ENCODE measurements around the gene FBRSL1.
A peak's percentile ranks its signal among the peaks of the same experiment; 100 is the strongest.

Gene FBRSL1

DNA sequence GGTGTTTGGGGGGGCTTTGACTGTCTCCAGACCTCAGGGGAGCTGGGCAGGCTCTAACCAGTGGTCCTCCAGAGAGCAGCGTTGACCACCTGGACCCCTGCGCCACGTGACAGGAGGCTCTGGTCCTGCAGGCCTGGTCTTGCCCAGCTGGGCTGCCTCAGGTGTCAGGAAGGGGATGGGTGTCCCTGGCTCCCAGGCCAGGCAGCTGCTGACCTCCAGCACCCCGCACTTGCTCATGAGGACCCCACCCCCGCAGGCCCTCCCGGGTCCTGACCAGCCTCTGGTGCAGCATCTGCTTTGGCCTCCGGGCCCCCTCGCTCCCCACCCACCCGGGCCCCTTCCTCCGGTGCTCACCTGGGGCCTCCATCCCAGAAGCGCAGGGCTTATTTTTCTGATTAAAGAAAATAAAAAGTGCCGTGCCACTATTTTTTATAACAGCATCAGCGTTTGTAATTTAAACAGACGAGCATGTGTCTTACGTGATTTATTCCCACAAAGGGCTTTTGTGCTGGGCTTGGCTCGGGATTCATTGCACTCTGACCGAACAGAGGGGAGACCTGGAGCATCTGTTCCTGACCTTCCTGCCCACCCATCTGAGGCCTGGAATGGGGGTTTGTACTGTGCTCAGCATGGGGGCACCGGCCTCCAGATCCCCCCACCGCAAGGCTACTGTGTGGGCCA, 21.7 kb downstream of the FBRSL1 start:
- no peak for DNase-seq (ENCODE audit: low read depth)

DNA sequence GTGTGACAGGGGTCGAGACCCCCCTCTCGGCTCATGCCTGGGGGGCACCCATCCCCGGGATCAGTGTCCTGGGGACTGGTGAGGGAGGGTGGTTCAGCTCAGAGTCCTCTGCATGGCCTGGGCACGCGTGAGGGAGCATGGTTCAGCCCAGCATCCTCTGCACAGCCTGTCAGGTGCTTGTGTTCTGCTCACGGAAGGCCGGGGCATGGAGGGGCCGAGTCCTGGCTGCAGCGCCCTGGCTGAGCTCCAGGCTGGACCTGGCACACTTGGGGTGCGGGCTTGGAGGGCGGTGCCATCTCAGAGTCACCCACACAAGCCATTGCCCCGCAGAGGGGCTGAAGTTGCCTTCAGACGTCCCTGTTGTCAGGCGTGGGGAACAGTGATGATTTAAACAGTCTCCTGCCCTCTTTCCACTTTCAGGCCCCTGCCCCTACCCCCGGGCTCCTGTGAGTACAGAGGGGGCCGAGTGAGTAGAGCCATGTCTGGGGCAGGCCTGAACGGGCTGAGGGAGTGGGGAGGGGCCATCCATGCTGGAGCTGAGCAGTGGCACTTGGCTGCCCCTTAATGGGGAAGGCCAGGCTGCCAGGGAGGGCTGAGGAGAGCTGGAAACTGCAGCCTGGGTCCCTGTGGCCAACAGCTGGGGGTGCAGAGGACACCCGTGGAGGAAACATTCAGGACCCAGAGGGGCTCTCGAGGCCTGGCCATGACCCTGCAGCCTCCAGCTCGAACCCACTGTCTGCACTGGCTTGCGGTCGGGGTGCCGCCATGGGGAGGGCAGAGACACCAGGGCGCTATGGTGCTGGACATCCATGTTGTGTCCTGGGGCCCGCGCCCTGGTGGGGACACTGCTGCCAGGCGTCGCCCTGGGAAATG, 22.5 kb downstream of the FBRSL1 start:
- no peak for DNase-seq (ENCODE audit: low read depth)

DNA sequence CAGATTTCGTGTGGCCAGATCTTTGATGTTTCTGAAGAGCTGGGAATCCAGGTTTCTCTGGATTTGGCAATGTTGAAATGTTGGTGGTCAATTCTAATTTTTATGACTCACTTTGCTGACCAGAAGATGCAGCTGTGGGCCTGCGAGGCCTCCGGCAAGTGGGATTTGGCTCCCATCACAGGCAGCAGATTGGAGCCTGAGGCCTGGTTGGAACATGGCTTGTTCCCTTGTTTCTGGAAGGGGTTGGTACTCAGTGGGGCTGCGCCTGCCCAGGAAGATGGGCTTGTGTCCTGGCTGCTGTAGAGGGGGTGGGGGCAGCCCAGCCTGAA, 23.1 kb downstream of the FBRSL1 start:
- no peak for DNase-seq (ENCODE audit: low read depth)

DNA sequence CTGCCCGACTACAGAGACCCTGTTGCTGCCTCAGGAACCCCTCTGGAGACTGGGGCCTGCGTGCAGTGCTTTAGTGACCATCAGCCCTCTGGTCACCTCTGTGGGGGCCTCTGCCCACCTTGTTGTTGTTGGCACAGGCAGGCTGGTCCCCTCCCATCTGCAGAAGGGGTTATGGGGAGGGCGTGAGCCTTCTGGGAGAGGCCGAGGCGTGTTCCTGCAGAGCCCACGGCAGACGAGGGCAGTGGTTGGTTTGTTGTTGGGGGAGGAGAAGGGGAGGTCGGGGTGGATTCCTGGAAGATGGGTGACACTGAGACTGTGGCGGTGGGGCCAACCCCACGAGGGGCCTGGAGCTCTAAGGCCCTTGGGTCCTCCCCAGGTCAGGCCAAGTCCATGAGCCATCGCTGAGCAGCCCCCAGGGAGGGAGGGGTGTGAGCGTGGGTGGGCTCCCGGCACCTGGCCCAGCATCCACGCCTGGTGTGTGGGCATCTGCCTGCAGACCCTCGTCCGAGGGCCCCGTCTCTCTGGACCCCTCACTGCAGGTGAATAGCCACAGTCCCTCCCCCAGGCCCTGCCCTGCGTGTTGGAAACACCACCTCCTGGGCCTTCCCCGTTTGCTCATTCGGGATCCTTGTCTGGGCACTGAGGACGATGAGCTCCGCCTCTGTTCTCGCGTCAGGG, 23.6 kb downstream of the FBRSL1 start:
- no peak for DNase-seq (ENCODE audit: low read depth)

DNA sequence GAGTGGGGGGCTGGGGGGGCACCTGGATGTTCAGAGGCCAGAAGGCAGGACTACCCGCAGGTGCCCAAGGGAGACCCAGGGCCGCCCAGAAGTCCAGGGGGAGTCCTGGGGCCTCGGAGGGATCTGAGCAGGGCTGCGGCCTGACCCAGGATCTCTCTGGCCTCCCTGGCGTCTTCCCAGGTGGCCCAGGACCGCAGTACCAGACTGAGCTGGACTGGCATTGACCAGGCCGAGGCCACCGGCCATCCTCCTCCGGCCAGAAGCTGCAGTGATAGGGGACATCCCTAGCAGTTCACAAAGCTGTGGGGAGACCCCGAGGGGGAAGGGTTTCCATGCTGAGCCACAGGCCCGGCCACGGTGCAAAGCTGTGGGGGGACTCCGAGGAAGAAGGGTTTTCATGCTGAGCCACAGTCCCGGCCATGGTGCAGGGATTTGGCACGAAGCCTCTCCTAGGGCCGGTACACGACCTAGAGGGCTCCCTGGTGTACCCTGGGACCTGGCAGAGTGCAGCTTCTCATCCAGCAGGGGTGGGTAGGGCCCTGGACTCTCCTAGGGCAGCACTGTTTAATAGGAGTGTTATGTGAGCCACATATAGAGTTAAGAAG, 24.4 kb downstream of the FBRSL1 start:
- no peak for DNase-seq (ENCODE audit: low read depth)

DNA sequence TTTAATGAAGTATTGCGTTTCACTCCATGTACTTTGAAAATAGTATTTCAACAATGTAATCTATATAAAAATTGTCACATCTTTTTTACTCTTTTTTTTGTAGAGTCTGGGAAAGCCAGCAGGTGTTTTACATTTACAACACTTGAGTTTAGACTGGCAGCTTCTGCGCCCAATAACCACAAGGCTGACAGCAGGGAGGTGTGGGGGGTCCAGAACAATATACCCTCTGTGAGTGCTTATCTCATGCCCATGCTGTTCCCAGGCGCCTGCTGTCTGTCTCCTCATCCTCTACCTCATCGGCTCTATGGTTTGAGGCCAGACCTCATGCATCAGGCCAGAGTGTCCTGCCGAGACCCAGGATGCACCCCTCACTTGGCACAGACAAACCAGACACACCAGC, 24.9 kb downstream of the FBRSL1 start:
- no peak for DNase-seq (ENCODE audit: low read depth)

DNA sequence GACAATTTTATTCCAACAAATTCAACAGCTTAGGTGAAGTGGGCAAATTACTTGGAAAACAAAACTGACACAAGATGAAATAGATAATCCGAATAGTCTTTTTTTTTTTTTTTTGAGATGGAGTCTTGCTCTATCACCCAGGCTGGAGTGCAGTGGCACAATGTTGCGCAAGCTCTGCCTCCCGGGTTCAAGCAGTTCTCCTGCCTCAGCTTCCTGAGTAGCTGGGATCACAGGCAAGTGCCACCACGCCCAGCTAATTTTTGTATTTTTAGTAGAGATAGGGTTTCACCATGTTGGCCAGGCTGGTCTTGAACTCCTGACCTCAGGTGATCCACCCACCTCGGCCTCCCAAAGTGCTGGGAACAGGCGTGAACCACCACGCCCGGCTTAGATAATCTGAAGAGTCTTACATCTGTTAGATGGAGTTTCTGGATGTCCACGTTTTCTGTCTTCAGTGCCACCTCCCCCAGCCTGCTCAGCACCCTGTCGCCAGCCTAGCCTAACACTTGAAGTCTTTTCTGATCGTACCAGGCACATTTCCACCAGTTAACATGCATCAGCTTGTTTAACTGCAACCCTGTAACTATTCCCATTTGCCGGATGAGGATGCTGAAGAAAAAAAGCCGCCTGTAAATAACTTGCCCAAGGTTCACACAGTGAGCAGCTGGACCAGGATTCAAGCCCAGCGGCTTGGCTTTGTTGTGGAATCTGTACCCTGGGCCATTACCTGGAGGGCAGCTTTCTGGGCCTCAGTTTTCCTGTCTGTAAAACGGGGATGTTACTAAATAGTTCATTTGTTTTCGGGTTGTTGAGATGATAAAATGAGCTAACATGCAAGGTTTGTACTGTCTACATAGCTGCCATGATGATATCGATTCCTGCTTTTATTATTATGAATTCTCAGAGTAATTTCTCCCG, 26.4 kb downstream of the FBRSL1 start:
- no peak for DNase-seq (ENCODE audit: low read depth)

DNA sequence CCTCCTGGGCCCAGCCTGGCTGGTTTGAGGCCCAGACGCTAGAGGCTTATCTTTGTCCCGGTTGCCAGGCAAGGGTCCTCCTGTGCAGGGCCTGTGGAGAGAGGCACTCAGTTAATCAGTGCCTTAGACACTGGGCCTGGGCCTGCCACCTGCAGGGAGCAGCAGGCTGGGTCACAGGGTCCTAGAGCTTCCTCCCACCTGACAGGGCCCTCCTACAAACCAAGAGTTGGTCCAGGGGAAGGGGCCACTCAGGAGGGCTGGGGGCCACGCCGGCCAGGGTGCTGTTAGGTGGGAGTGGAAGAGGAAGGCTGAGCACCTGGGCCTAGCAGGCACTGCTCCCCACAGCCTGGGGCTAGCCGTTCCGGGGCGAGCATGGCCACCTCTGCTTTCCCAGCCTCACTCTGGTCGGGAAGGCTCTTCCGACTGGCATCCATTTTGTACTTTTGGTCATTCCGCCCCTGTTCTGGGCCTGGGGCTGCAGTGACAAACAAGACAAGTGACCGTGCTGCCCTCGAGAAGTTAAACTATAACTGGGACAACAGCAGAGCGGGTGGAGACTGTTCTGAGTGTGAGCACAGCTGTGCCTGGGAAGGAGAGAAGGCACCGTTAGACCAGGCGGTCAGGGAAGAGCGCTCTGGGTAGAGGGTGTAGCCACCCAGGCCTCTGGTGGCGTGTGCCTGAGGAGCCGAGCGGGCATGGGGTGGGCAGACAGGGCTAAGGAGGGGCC, 27.2 kb downstream of the FBRSL1 start:
- DNase-seq (ENCODE audit: low read depth) = no peak

DNA sequence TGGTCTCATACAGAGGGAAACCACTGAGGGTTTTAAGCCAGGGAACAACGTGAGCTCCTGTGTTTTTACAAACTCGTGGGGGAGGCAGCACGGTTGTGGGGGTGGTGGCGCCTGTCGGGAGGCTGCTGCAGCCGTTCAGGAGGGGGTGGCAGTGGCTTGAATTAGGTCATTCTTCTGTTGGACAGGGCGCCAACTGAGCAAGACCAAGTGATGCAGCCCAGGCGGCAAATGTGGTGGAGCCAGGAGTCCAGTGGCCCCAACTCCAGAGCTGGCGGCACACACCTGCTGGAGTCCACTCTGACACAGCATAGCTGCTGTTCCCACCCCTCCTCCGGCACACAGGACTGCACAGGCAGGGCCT, 27.8 kb downstream of the FBRSL1 start:
- no peak for DNase-seq (ENCODE audit: low read depth)

DNA sequence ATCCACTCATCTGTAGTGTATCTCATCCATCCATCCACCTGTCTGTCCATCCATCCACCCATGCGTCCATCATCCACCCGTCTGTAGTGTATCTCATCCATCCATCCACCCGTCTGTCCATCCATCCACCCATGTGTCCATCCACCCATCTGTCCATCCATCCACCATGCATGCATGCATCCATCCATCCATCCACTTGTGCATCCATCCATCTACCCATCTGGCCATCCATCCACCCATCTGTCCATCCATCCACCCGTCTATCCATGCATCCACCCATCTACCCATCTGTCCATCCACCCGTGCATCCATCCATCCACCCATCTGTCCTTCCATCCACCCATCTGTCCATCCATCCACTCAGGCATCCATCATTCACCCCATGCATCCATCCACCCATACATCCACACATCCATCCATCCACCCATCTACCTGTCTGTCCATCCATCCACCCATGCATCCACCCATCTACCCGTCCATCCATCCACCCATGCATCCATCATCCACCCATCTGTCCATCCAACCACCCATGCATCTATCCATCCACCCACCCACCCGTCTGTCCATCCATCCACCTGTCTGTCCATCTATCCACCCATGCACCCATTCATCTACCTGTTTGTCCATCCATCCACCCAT, 28.5 kb downstream of the FBRSL1 start:
- DNase-seq (ENCODE audit: low read depth) = no peak

DNA sequence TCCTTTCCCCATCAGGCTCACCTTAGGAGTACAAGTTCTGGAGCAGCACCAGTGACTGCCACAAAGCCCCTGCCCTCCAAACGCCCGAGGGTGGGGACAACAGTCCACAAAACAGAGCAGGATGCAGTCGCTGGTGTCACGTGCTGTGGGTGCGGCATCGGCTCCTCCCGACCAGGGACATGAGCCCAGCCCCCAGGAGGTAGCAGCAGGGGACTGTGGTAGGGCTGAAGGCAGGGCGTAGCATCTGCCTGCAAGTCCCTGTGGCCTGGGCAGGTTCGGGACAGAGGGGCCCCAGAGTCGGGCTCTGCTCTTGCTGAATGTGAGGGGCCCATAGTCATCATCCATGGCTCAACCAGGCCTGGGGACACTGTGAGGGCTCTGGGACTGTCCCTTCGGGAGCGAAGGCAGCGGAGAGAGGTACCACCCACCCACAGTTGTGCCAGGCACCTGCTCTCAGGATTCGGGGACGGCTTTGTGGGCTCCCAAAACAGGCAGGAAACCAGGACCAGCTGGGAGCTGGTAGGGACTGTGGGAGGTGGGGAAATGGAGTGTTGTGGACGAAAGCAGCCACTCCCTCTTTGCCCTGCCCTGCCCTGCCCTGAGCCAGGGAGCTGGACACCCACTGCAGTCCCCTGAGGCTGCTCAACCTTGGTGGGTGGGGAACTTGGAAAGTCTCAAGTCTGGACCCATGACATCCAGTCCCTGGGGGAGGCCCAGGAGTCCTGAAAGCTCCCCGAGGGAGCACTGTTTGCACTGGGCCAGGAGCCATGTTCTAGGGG, 30.7 kb downstream of the FBRSL1 start:
- DNase-seq (ENCODE audit: low read depth) = no peak

DNA sequence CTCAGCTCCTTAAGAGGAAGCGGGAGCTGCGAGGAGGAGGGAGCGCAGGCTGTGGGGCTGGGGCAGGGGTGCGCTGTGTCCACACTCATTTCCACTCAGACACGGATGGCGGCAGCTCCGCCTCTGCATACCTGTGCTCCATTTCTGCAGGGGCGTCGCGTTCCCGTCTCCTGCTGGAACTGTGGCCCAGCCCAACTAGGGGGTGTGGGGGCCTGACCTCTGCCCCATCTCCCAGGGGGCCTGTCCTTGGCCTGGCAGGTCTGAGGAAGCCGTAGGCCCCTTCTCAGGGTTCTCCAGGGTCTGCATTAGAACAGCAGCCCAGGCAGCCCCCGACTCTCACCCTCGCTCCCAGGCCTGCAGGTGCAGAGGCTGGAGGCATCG, 31.2 kb downstream of the FBRSL1 start:
- DNase-seq (ENCODE audit: low read depth) = no peak

DNA sequence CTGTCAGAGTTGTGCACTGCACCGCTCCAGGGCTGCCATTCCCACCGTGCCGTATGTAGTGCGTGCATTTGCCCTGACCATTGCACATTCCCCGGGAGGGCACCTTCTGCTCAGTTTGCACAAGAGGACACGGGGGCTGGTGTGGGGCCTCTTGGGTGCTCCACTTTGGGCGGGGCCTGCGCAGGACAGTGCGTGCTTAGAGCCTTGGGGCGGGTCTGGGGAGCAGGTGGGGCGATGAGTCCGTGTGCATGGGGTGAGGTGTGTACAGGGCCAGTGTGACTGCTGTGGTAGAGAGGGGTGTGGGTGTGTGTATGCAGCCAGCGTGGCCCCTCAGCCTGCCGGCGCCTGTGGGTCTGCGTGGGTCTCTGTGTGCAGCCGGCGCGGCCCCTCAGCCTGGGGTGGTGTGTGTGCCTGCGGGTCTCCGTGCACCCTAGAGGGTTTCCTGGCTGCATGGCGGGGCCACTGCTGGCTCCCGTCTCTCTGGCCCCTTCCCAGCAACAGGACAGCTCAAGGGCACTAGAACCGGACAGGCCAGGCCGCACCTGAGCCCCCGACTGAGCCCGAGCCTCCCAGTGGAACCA, 31.9 kb downstream of the FBRSL1 start:
- DNase-seq (ENCODE audit: low read depth) = no peak

DNA sequence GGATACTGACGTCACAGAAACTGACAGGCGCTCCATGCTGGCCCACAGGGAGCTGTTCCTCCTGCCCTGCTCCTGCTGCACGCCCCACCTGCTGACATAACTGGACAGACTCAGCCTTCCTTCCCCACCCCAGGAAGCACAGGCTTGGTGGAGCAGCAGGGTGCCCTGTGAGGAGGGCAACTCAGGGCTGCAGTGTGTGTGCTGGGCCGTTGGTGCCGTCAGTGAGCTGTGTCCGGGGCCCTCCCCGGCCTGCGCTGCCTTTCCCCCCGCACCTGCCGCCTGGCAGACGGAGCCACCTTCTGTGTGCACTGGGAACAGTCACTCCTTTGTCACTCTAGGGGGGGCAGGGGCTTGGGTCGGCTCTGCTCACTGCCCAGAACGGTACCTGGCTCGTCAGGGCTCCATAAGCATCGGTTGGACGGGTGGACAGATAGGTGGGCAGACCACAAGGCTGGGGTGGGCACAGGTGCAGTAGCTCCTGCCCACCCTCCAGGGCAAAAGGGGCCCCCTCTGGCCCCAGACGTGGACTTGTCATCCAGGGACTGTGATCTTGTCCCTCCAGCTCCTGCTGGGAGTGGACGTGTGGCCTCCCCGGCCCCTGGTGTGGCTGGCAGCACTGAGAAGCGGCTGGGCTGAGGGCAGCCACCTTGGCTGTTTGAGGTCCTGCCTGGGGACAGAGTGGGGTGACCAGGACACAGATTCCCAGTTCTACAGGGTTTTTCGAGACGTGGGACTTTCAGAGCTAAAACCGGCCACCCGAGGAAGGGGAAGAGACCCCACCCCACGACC, 32.8 kb downstream of the FBRSL1 start:
- DNase-seq (ENCODE audit: low read depth) = no peak

DNA sequence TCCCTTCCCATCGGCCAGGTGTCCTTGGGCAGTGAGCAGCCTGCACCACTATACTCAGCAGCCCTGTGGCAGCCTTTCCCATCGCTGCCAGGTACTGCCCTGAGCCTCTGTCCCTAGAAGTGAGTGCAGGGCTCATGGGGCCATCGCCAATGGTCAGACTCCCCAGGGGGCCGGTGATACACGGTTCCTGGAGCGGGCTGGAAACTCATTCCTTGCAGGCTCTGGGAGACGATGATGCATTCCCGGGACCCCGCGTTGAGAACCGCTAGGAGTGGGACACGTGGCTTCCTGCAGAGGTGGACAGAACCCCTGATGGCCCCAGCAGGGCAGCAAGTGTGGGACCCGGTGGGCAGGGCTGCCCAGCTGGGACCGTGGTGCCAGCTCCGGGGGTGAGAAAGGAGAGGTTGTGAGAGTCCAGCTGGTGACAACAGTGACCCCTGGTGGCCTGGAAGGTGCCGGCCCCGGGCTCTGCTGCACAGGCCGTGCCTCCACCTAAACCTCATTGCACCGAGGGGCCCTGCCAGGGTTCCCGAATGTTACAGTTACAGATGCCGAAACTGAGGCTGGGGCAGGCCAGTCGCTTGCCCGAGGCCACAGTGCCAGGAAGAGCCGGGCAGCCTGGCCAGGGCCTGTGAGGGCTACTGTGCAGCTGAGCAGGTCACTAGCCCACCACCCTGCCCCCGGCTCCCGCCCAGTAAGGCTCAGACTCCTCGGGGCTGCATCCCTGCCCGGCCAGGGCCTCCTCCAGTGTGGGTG, 33.8 kb downstream of the FBRSL1 start:
- DNase-seq (ENCODE audit: low read depth) = peak; percentile 53

DNA sequence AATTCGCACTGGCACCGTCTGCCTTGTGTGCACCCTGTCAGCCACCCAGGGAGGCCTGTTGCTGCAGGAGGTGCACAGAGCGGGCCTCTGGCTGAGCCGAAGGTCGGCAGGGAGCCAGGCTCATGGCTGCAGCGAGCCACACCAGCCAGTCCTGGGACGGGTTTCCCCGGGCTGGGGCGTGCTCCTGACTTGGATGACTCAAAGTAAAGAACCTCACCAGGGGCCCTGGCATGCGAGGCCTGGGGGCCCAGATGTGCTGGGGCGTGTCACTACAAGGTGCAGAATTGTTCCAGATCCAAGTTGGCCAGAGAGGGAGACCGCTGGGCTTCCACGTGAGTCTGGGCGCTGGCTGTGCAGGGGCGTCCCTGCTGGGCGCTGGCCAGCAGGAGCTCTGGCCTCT, 34.5 kb downstream of the FBRSL1 start:
- no peak for DNase-seq (ENCODE audit: low read depth)

DNA sequence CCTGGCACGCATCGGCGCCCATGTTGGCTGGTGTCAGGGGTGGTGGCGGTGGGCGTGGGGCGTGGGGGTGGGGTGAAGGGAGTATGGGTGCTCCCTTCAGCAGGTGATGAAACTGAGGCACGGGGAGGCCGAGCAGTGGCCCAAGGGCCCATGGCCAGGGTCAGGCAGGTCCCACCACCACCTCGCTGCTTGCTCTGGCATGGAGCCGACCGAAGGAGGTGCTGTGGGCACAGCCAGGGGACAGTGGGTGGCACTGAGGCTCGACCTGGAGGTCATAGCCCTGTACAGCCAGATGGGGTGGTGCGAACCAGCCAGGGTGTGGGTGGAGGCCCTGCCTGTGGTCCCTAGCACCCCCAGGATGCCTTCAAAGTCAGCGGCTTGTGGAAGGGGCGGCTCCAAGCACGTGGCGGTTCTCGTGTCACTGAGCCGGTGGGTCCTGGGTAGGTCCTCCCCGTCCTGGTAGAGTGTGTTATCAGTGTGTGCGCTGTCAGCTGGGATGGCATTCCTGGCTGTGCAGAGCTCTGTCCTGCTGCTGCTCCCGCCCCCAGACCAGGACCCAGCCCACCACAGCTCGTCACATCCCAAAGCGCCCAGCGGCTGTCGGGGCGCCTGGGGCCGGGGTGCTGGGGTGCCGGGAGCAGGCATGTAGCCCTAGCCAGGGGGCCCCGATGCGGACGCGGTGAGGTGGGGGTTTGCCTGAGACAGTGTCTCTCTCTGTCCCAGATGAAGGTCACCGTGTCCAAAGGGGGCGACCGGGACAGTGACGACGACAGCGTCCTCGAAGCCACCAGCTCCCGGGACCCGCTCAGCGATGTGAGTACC, 35.3 kb downstream of the FBRSL1 start:
- no peak for DNase-seq (ENCODE audit: low read depth)

All from stimulated activated CD8-positive, alpha-beta memory T cell treated with anti-CD3 and anti-CD28 coated beads, Interleukin-12 subunit alpha, Interleukin-12 subunit beta, amount 100 ng/mL, for 4 hours (primary cell).